NCI-H187 treated with DMSO at 0.1 percent for 48 hours (cell line): ENCODE data around the gene DDX10.

ENCODE experiments used
- DNase-seq: peaks from one replicate; lab custom pipeline; 2025; lab: John Stamatoyannopoulos, UW

Gene DDX10

GRCh38 chr11:108654994-108655631 is 9.8 kb upstream of the DDX10 start:
- DNase-seq, result peak; percentile 3

GRCh38 chr11:108662700-108663099 is 2.2 kb upstream of the DDX10 start:
- no peak for DNase-seq

GRCh38 chr11:108663154-108663877 is 1.6 kb upstream of the DDX10 start:
- no peak for DNase-seq

- no peak for DNase-seq
These were observed 1.5 kb downstream of the DDX10 start for GRCh38 chr11:108666373-108666772.

- no peak for DNase-seq
These were observed 4.4 kb downstream of the DDX10 start for GRCh38 chr11:108669286-108669685.

- no peak for DNase-seq
These were observed 4.8 kb downstream of the DDX10 start for GRCh38 chr11:108669711-108670110.

GRCh38 chr11:108670451-108670850 is 5.6 kb downstream of the DDX10 start:
- no peak for DNase-seq

- no peak for DNase-seq
These were observed 7.2 kb downstream of the DDX10 start for GRCh38 chr11:108672113-108672512.

GRCh38 chr11:108672786-108673185 is 7.9 kb downstream of the DDX10 start:
- DNase-seq, result no peak

GRCh38 chr11:108679045-108679444 is 14.2 kb downstream of the DDX10 start:
- DNase-seq, result no peak

- DNase-seq, result no peak
These were observed 15.4 kb downstream of the DDX10 start for GRCh38 chr11:108680271-108680670.

GRCh38 chr11:108685419-108686130 is 20.7 kb downstream of the DDX10 start:
- DNase-seq, result no peak

- no peak for DNase-seq
These were observed 29.0 kb downstream of the DDX10 start for GRCh38 chr11:108693852-108694251.

GRCh38 chr11:108694846-108695245 is 30.0 kb downstream of the DDX10 start:
- DNase-seq, result no peak

GRCh38 chr11:108697872-108698473 is 33.1 kb downstream of the DDX10 start:
- no peak for DNase-seq

GRCh38 chr11:108698844-108699642 is 34.2 kb downstream of the DDX10 start:
- no peak for DNase-seq

- DNase-seq, result no peak
These were observed 39.0 kb downstream of the DDX10 start for GRCh38 chr11:108703916-108704315.

GRCh38 chr11:108705061-108705460 is 40.2 kb downstream of the DDX10 start:
- no peak for DNase-seq

- no peak for DNase-seq
These were observed 43.3 kb downstream of the DDX10 start for GRCh38 chr11:108708173-108708572.

GRCh38 chr11:108709741-108710140 is 44.9 kb downstream of the DDX10 start:
- DNase-seq, result no peak

- DNase-seq, result no peak
These were observed 48.4 kb downstream of the DDX10 start for GRCh38 chr11:108713076-108713790.
